GM19240 (cell line): Measurements from ENCODE around the gene ST6GALNAC3.
"Not testable (repeated sequence)": the region's sequence is repeated elsewhere in the genome, so short reads cannot be mapped to it uniquely, and the experiment has no call there.

ENCODE experiments used
- DNase-seq: peaks from one replicate; pipeline ENCODE4 v3.0.0; 2011; ENCODE audit warnings: low spot score; ENCODE audit not compliant: insufficient read length

ST6GALNAC3 gene

GRCh38 chr1:76106251-76106650, 31.7 kb downstream of the ST6GALNAC3 start:
- DNase-seq, result no peak

- DNase-seq, result no peak
Observed at GRCh38 chr1:76106719-76107235, 32.2 kb downstream of the ST6GALNAC3 start.

GRCh38 chr1:76109404-76109803, 34.9 kb downstream of the ST6GALNAC3 start:
- DNase-seq, result no peak

GRCh38 chr1:76109901-76110560, 35.5 kb downstream of the ST6GALNAC3 start:
- no peak for DNase-seq

GRCh38 chr1:76110666-76111065, 36.1 kb downstream of the ST6GALNAC3 start:
- DNase-seq, result no peak

- not testable (repeated sequence) for DNase-seq
Observed at GRCh38 chr1:76112321-76112720, 37.8 kb downstream of the ST6GALNAC3 start.

GRCh38 chr1:76113446-76113845, 38.9 kb downstream of the ST6GALNAC3 start:
- no peak for DNase-seq

GRCh38 chr1:76115171-76115570, 40.6 kb downstream of the ST6GALNAC3 start:
- no peak for DNase-seq

GRCh38 chr1:76121850-76122249, 47.3 kb downstream of the ST6GALNAC3 start:
- DNase-seq, result no peak

- no peak for DNase-seq
Observed at GRCh38 chr1:76122271-76122670, 47.7 kb downstream of the ST6GALNAC3 start.

GRCh38 chr1:76123411-76124064, 49.0 kb downstream of the ST6GALNAC3 start:
- not testable (repeated sequence) for DNase-seq

- DNase-seq, result no peak
Observed at GRCh38 chr1:76124196-76124595, 49.6 kb downstream of the ST6GALNAC3 start.

- DNase-seq, result no peak
Observed at GRCh38 chr1:76125473-76126219, 51.1 kb downstream of the ST6GALNAC3 start.

GRCh38 chr1:76128096-76128495, 53.5 kb downstream of the ST6GALNAC3 start:
- no peak for DNase-seq

GRCh38 chr1:76129731-76130130, 55.2 kb downstream of the ST6GALNAC3 start:
- no peak for DNase-seq

- no peak for DNase-seq
Observed at GRCh38 chr1:76130992-76131391, 56.4 kb downstream of the ST6GALNAC3 start.

- DNase-seq, result no peak
Observed at GRCh38 chr1:76133977-76134376, 59.4 kb downstream of the ST6GALNAC3 start.

GRCh38 chr1:76135835-76136234, 61.3 kb downstream of the ST6GALNAC3 start:
- no peak for DNase-seq

- no peak for DNase-seq
Observed at GRCh38 chr1:76136894-76137293, 62.3 kb downstream of the ST6GALNAC3 start.

GRCh38 chr1:76137746-76138145, 63.2 kb downstream of the ST6GALNAC3 start:
- DNase-seq, result no peak

- DNase-seq, result no peak
Observed at GRCh38 chr1:76138217-76138616, 63.7 kb downstream of the ST6GALNAC3 start.

- no peak for DNase-seq
Observed at GRCh38 chr1:76140227-76140626, 65.7 kb downstream of the ST6GALNAC3 start.
